GM19324 (cell line): Measurements from ENCODE around the gene SLC9A3.
"Not testable (repeated sequence)": the region's sequence is repeated elsewhere in the genome, so short reads cannot be mapped to it uniquely, and the experiment has no call there.

Experiments used
- ATAC-seq: cut with Tn5 transposase; IDR thresholded peaks from one replicate; pipeline ENCODE4 v1.9.1; 2021; ENCODE audit warnings: mild to moderate bottlenecking, moderate library complexity; ENCODE audit not compliant: unreplicated experiment, low FRiP score

SLC9A3 gene

GRCh38 chr5:511476-511875 lies 12.8 kb downstream of the SLC9A3 start:
- no peak for ATAC-seq

GRCh38 chr5:510521-510920 lies 13.7 kb downstream of the SLC9A3 start:
- ATAC-seq = no peak

DNA sequence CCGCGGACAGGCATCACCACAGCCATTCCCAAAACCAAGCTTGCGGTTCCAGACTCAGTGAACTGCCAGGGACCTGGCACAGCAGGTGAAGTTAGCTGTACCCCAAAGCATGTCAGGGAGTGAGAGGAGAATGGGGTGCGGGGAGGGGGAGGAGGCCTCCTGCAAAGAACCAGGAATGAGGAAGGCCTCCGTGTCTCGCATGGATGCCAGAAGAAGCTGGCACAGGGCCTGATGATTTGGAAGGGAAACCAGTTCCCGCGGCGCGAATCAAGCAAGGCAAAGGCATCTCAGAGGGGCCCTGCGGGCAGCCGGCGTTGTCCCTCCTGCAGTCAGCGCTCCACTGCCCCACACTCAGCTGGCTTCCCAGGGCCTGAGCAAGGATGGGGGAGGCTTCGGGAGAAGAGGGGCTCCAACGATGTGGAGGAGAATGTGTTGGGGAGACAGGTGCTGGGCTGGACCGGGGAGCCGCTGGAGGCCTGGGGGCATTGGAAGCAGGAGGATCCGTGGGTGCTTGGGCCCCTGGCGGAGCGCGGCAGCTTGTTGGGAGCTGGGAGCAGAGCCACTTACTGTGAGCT lies 14.6 kb downstream of the SLC9A3 start:
- ATAC-seq = no peak

DNA sequence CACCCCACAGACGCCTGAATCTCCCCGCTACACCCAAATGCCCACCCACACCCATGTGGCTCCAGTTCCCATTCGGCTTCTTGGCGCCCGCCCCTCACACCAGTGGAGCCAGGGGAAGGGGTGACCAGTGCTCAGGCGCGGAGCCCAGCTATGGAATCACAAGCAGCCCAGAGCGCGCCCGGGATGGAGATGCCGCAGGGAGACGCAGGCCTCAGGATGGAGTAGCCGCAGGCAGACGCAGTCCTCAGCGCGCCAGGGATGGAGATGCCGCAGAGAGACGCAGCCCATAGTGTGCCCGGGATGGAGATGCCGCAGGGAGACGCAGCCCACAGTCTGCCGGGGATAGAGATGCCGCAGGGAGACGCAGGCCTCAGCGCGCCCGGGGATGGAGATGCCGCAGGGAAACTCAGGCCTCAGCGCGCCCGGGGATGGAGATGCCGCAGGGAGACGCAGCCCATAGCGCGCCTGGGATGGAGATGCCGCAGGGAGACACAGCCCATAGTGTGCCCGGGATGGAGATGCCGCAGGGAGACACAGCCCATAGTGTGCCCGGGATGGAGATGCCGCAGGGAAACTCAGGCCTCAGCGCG lies 16.2 kb downstream of the SLC9A3 start:
- not testable (repeated sequence) for ATAC-seq

DNA sequence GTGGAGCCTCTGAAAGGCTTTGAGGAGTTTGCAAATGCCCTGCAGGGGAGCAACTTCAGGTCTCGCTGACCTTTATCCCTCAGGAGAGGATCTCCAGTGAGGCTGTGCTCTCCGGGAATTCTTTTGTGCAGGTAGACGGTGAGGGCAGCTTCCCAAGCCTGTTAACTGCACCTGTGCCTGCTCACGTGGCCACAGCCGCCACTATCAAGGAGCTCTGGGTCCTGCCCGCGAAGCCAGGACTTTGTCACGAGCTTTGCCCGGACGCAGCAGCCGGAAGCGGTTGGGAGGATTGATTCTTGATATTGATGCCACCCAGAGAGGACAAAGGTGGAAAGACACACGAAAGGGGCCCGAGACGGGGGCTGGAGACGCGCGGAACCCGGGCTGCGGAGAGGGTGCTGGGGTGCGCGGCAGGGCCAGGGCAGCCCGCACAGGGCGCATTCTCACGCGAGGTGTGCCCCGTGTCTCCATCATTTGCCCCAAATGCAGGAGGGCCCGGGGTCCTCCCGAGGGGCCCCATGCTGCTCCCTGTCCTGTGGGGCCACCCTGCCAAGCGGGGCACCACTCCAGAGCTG lies 18.2 kb downstream of the SLC9A3 start:
- ATAC-seq = no peak

DNA sequence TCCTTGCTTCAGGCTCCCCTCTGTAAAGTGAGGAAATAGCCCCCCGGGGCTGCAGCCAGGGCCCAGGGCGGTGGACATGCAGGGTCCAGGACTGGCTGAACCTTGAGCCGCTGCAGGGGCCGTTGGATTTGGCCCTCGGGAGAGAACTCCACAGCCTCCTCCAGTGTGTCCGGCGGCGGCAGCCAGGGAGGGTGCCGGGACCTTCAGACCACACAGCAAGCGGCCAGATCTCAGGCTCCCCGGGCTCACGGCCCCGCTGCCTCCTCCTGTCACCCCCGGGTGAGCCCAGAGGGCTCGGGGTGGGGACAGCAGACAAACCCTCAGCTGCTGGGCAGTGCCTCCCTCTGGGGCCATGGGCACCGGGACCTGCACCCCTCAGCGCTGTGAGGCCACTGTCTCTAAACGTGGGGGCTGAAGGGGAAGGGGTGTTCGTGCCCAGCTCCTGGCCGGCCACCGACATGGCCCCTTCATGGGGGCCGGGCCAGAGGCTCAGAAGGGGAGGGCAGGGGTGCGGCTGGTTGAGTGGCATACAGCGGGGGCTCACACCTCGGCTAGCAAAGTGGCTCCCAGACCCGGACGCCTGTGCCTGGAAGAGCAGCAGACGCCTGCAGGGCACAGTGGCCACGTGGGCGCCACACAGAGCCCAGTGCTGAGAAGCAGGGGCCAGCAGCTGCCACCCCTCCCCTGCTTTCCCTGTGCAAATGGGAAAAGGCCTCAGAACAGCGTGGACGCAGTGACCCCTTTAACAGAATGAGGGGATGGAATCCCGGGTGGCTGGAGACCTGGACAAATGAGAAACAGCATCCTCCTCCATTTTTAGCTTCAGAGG lies 19.7 kb downstream of the SLC9A3 start:
- no peak for ATAC-seq

DNA sequence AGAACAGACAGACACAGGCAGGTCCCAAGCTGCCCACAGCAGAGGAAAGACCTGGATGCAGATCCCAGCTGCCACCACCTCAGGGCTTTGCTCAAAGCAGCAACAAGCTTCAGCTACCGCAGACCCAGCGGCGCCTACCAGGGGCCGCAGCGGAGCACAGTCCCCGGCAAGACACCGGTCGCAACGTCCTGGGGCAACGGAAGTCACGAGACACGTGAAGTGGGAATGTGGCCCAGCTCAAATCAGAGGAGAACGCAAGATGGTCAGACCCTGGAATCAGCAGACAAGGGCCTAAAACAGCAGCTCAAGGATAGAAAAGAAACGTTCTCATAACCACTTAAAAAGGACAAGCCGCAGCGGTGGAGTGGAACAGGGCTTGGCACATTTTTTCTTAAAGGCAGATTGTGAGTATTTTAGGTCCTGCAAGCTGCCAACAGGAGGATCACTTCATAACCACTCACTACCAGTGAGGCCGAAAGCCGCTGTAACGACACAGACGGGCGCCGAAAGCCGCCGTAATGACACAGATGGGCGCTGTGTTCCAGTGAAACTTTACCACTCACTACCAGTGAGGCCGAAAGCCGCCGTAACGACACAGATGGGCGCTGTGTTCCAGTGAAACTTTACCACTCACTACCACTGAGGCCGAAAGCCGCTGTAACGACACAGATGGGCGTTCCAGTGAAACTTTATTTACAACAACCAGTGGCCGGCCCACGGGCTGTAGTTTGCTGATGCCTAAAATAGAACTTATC lies 21.7 kb downstream of the SLC9A3 start:
- no peak for ATAC-seq

- ATAC-seq = no peak
These were observed 22.4 kb downstream of the SLC9A3 start for GRCh38 chr5:501831-502184.

DNA sequence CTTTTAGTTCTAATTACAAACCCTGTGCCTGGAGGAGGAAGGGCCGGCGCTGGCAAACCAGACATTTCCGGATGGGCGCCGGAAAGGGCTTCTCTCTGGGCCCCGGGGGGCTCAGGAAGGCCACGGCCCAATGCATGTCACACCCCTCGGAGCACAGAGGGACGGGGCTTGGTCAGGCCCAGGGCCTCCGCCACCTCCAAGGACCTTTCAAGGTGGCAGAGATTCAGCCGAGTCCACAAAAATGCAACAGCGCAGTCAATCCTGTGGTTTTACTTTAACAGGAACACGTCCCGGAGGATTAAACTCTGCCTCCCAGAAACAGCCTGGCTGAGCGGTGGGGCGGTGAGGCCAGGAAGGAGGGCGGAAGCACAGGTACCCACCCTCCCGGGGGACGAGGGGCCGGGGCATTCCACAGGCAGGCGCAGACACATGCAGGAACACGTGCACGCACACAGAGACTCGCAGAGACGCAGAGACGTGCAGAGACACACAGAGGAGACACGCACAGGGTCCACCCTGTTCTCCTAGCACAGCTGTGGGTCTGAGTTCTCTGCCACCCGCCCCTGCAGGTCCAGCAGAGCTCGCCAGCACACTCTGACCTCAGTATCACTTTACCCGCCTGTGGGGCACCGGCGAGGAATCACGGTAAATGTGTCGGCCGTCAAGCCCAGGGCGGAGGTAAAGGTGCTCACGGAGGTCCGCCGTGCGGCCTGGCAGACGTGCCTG lies 23.0 kb downstream of the SLC9A3 start:
- ATAC-seq = no peak

DNA sequence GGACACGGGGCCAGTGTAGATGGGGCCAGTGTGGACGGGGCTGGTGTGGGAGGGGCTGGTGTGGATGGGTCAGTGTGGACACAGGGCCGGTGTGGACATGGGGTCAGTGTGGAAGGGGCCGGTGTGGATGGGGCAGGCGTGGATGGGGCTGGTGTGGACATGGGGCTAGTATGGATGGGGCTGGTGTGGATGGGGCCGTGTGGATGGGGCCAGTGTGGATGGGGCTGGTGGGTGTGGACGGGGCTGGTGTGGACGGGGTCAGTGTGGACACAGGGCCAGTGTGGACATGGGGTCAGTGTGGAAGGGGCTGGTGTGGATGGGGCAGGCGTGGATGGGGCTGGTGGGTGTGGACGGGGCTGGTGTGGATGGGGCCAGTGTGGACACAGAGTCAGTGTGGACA lies 23.8 kb downstream of the SLC9A3 start:
- ATAC-seq = no peak

DNA sequence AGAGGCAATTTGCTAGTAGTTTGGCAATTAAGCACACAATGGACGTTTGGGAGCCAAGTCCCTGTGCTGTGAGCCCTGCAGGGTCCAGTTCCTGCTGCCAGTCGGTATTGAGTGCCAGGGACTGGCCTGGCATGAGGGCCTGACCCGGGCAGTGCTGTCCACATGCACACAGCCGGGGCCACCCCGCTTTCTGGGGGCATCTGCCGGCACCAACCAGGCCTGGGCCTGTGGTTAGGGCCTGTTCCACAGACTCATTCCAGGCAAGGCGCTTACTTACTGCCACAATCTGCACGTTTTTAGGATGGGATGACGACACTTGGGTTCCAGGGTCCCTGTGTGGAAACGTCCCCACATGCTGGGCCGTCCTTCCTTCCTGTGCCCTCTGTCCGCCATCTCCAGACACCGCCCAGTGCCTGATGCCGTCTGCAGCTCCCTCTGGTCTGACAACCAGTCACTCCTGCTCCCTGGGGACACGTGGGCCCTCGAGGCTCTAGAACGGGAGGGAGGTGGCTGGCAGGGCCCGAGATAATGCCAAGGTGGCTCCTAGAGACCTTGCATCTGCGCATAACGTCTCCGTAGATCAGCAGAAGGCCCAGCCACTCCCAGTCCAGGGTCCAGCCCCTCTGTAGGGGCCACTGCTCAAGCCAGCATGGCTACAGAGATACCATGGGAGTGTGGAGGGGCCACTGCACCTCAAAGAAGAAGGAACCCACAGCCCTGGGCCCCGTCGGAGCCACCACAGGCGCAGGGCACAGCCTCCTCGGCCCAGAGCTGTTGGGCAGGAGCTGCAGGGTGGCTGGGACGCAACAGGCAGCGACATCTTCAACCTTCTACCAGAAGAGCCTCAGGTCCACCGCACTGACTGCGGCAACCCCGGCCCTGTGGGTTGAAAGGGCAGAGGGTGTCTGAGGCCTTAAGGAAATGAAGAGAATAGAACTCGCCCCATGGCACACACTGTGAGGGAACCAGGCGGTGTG lies 24.7 kb downstream of the SLC9A3 start:
- ATAC-seq = no peak

GRCh38 chr5:497871-498509 lies 26.3 kb downstream of the SLC9A3 start:
- no peak for ATAC-seq

GRCh38 chr5:497090-497700 lies 27.1 kb downstream of the SLC9A3 start:
- no peak for ATAC-seq

GRCh38 chr5:496028-496427 lies 28.2 kb downstream of the SLC9A3 start:
- no peak for ATAC-seq

GRCh38 chr5:494667-495255 lies 29.5 kb downstream of the SLC9A3 start:
- ATAC-seq = no peak

DNA sequence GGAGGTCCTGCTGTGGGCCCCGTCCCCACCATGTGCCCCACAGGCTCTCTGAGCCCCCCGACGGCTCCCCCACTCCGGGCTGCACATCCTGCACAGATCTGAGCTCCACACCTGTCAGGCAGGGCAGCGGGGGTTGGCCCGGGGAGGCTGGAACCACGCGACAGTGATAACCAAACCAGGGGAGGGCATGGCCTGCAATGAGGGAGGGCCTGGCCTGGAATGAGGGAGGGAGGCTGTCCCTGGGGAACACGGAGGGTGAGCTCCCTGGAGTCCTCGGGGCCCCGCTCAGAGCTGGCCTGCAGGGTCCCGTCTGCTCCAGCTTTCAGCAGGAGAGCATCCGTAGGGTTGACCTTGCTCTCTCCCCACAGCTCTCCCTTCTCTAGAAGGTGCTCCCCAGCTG lies 30.5 kb downstream of the SLC9A3 start:
- ATAC-seq = no peak

DNA sequence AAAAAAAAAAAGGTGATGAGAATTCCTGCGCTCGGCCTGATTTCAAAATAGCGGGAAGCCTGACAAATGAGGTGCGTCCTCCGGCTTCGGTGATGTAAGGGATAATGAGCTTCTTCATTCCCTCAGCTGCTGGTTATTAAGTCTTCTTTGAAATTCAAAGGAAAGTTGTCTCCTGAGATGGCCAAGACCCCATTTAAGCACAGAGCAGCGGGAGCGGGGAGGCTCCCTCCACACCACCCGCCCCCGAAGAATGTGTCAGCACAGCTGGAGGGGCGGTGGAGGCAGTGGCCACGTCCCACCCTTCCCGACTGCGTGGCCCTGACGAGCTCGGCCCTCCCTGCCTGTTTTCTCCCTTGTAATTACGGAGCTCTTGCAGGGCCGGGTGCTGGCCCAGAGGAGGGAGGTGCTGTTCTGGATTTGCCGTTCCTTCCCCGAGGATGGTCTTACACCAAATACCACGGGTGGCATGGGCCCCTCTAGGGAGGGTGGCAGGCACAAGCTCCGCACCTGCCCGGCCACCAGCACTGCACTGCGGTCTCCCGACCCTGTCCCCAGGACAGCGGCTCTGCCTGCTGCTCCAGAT lies 31.0 kb downstream of the SLC9A3 start:
- no peak for ATAC-seq
